ENCODE data around the gene TBC1D25.

The TBC1D25 gene

GRCh38 chrX:48539345-48540027 is at the start of gene TBC1D25:
TBC1D25 (plus strand) TSS chrX:48539714; CDS start chrX:48539798, 84 bp downstream.
- peak; percentile 95 for DNase-seq

GRCh38 chrX:48489892-48490291 is 49.6 kb upstream of the TBC1D25 start:
- DNase-seq, result no peak

DNA sequence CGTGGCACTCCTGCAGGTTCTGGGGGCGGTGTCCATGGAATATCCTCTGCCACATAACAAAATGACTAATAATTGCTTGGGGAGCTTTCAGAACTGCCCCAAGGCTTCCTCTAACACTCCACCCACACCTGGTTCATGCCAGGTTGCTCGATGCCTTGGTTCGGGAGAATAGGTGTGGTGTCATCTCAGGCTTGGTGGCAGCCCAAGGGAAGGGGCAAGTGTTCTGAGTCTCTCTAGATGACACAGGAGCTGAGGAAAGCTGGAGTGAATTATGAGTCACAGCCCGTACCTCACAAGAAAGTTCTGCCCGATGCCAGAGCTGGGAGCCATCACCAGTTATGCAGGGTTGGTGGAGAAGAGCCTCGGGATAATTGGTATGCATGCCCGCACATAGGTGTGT is 48.9 kb upstream of the TBC1D25 start:
- no peak for DNase-seq

DNA sequence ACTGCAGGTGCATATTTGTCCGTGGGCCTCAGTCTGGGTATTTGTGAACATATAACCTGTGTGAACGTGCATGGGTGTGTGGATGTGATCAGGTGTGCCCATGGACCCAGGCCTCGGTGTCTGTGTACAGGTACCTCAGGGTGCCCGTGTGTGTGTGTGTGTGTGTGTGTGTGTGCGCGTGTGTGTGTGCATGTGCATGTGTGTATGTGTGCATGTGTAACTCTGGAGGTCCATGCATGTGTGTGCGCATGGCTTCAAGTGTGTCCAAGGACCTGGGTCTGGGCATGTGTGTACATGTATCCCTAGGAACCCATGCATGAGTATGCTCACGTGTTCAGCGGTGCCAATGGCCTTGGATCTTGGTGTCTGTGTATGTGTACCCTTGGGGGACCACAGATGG is 47.7 kb upstream of the TBC1D25 start:
- no peak for DNase-seq

- no peak for DNase-seq
Measured at GRCh38 chrX:48492293-48492910, 47.1 kb upstream of the TBC1D25 start.

DNA sequence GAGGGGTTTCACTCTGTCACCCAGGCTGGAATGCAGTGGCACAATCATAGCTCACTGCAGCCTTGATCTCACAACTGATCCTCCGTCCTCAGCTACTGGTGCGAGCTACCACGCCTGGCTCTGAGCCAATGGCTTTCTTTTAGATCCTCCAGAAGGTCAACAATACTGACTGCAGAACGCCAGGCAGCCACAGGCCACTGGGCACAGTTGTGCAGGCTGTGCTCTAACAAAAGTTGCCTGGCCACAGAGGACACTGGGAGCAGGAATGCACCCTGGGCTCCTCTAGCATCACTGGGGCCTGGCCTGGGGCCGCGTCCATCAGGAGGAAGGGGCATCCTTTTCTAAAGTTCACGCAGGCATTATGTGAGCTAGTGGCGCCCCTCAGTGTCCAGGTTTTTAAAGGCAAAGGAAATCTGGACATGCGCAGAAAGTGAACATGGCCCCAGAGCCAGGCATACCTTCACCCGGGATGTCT is 45.6 kb upstream of the TBC1D25 start:
- no peak for DNase-seq

DNA sequence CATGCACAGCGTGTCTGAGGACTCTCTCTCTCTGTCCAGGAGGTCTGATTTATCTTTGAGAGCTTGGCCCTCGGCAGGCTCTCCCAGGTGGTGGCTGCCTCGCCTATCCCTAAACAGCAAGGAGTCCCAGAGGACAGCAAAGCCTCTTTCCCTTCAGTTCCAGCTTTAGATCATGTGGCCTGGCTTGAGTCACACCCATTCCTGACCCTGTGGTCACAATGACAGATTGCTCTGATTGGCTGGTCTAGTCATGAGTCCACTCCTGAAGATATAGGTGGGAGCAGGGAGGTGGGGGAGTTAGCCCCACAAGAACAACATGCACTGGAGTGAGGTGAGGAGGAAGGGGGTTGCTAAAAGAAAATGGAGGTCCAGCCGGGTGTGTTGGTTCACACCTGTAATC is 42.9 kb upstream of the TBC1D25 start:
- DNase-seq, result no peak

- no peak for DNase-seq
Measured at GRCh38 chrX:48497871-48498270, 41.6 kb upstream of the TBC1D25 start.

GRCh38 chrX:48498374-48498809 is 41.1 kb upstream of the TBC1D25 start:
- DNase-seq, result no peak

DNA sequence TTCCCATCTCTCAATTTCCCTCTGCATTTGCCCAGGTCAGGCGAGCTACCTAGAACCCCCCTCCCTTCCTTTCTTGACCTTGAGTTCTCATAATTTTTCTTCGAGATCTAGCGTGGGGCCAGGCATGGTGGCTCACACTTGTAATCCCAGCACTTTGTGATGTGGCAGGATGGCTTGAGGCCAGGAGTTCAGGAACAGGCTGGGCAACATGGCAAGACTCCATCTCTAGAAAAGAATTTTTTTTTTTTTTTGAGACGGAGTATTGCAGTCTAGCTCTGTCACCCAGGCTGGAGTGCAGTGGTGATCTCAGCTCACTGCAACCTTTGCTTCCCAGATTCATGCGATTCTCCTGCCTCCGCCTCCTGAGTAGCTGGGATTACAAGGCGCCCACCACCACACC is 35.3 kb upstream of the TBC1D25 start:
- DNase-seq, result no peak

- no peak for DNase-seq
Measured at GRCh38 chrX:48505481-48505880, 34.0 kb upstream of the TBC1D25 start.

DNA sequence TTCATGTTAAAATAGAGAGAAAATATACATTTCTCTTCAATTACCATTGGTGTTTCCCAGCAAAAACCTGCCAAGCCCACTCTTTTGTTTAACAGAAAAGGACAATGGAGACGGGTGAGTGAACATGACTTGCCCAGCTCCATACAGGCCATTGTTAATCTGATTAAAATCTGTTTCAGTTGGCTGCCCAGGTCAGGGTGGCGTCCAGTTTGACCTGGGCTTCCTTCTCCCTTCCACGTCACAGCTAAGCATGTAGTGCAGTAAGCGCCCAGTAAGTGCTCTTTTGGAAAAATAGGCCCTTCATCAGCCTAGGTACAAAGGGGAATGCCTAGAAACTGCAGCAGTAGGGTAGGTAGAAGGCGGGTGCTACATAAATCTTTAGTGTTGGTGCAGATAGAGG is 32.3 kb upstream of the TBC1D25 start:
- DNase-seq, result no peak

DNA sequence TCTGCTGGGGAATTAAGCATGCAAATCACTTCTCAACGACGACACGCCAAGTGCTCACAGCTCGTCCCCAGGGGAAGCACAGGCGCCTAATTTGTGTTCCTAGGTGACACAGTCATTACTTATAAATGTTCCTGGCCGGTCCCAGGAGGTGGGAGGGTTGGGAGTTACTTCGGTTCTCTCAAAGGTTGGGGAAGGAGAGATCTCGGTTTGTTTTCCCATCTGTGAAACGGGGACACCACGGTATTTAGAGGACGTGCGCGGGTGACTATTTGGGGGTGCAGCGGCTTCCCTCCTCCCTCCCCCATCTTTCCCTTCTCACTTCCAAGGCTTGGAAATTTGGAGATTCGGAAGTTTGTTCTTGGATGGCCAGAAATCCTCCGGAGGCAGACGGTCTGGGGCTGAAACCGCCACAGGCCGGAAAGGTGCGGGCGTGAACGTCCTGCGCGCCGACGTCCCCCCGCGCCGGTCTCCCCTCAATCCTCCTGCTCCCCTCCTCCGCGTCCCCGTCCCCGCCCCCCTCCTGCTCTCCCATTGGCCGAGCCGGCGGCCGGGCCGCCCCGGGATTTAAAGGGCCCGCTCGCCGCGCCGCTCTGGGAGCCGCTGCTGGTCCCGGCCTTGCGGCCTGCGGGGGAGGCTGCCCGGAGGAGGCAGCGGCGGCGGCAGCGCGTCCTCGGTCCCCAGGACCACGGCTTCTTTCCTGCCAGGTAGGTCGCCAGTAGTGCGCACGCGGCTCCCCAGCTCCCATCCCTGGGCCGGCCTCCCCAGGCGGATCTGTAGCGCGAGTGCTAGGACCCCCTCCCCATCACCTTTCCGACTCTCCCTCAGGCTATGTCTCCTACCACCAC is 30.9 kb upstream of the TBC1D25 start, which contains the start of gene PORCN:
TSS of gene PORCN (plus strand) at position 593 of the 845 bp plus-strand sequence. CDS start 829 bp downstream, outside the sequence.
- no peak for DNase-seq

GRCh38 chrX:48509245-48509590 is 30.3 kb upstream of the TBC1D25 start:
- DNase-seq, result no peak

GRCh38 chrX:48509619-48510018 is 29.9 kb upstream of the TBC1D25 start:
- DNase-seq, result no peak

DNA sequence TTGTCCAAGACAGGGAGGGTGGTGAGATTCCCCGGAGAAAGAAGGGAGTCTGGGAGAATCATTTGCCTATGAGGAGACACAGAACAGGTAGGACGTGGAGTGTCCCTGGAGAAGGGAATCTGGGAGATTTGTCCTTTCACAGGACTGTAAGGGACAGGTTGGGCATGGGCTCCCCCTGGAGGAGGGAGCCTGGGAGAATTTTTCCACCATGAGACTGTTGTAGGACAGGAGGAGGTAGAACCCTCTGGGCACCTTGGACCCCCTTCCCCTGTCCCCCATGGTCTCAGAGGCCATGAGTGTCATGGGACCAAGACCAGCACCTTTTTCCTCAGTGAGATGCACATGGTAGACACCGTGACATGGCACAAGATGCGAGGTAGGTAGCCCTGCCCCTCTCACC is 28.0 kb upstream of the TBC1D25 start:
- no peak for DNase-seq

- DNase-seq, result no peak
Measured at GRCh38 chrX:48512371-48512935, 27.1 kb upstream of the TBC1D25 start.

DNA sequence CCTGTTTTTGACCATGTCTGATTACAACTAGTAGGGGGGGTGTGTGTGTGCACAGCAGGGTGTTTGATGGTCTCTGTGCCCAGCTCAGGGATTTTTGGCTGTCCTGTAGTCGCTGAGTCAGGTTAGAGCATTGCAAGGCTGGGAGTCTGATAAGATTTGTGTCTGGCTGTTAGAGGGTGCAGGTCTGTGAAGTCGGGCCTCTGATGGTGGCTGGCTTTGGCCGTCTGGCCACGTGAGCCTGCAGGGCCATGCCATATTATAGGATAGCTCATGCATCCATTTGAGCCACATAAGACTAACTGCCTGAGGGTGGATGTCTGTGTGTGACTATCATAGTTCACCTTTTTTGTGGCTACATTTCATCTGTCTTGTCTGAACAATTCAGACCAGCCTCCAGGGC is 25.8 kb upstream of the TBC1D25 start:
- no peak for DNase-seq

GRCh38 chrX:48514126-48514806 is 25.2 kb upstream of the TBC1D25 start:
- DNase-seq, result no peak

- DNase-seq, result no peak
Measured at GRCh38 chrX:48514868-48515460, 24.6 kb upstream of the TBC1D25 start.

GRCh38 chrX:48515842-48516241 is 23.7 kb upstream of the TBC1D25 start:
- DNase-seq, result no peak

GRCh38 chrX:48516285-48516684 is 23.2 kb upstream of the TBC1D25 start:
- no peak for DNase-seq
